ENCODE data around the gene TTC16. TPM values are rescaled to one million over a fixed set of nuclear protein-coding genes. Genes with fewer than 3 reads are reported as not detected.

Gene TTC16
- total and polyA plus RNA-seq, 2 donors (not counting 1 experiment from before 2014, with no cell fraction given): under 0.01 TPM; not detected in 1

DNA sequence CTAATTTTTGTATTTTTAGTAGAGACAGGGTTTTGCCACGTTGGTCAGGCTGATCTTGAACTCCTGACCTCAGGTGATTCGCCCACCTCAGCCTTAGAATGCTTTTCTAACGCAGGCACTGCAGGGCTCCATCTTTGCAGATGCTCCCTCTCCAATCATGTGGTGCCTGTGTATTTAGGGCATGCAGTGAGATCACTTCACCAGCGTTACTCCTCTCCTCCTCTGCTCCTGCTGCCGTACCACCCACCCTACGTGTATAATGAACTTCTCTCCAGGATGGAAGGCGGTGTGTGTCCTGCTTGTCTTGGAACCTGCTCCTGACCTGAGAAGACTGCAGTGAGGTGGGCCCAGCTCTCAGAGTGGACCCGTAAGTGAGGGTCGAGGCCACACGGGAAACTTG, 22.7 kb upstream of the TTC16 start:
- no peaks in the 10 kb centered on the region for H3K27me3 ChIP-seq (ENCODE audit: control insufficient read depth, insufficient read depth, low read length)
- no peaks in the 10 kb centered on the region for H3K9me3 ChIP-seq (ENCODE audit: control insufficient read depth, insufficient read depth, low read depth, low read length)
- peaks cover 9% of the 10 kb centered on the region for H3K36me3 ChIP-seq (ENCODE audit: control insufficient read depth, insufficient read depth, low read length)
- no peaks in the 10 kb centered on the region for H3K79me2 ChIP-seq (ENCODE audit: control insufficient read depth, insufficient read depth, low read length)
- no peak for DNase-seq (ENCODE audit: low read depth in 2 of 2)
- no peak overlapping the region for H3K27ac ChIP-seq (ENCODE audit: insufficient read depth, low read length)
- H3K9ac ChIP-seq (ENCODE audit: insufficient read depth, low read length): no peak overlapping the region
- H4K20me1 ChIP-seq (ENCODE audit: control insufficient read depth, extremely low read depth, insufficient read depth, low read length): no peaks in the 10 kb centered on the region
- no peaks in the 10 kb centered on the region for H3K4me1 ChIP-seq (ENCODE audit: control insufficient read depth, extremely low read depth, insufficient read depth, low read length)
- H3K4me2 ChIP-seq (ENCODE audit: extremely low read depth, insufficient read depth, low read length): no peak overlapping the region
- H3K4me3 ChIP-seq (replicated peaks in 1 of 4; ENCODE audit: control extremely low read depth in 1 of 4, insufficient read depth in 1 of 4, low read depth in 3 of 4, low read length in 4 of 4): no peak overlapping the region
- no peak overlapping the region for H2AFZ ChIP-seq (ENCODE audit: low read length)
- TF ChIP-seq CTCF (conservative IDR thresholded peaks at IDR 0.05 in 1 of 2, IDR thresholded peaks at IDR 0.05 in 1 of 2; ENCODE audit: low read depth in 1 of 2, low read length in 2 of 2) (no peak), EZH2 (IDR thresholded peaks at IDR 0.05; ENCODE audit: low read length, missing control alignments) (no peak)

GRCh38 chr9:127693697-127694096, 22.2 kb upstream of the TTC16 start:
- H2AFZ ChIP-seq (ENCODE audit: low read length): no peak overlapping the region
- no peaks in the 10 kb centered on the region for H3K9me3 ChIP-seq (ENCODE audit: control insufficient read depth, insufficient read depth, low read depth, low read length)
- no peak overlapping the region for H3K27ac ChIP-seq (ENCODE audit: insufficient read depth, low read length)
- no peaks in the 10 kb centered on the region for H3K27me3 ChIP-seq (ENCODE audit: control insufficient read depth, insufficient read depth, low read length)
- H3K79me2 ChIP-seq (ENCODE audit: control insufficient read depth, insufficient read depth, low read length): no peaks in the 10 kb centered on the region
- no peak overlapping the region for H3K9ac ChIP-seq (ENCODE audit: insufficient read depth, low read length)
- peaks cover 7% of the 10 kb centered on the region for H3K36me3 ChIP-seq (ENCODE audit: control insufficient read depth, insufficient read depth, low read length)
- no peak for DNase-seq (ENCODE audit: low read depth in 2 of 2)
- no peak overlapping the region for H3K4me2 ChIP-seq (ENCODE audit: extremely low read depth, insufficient read depth, low read length)
- TF ChIP-seq CTCF (conservative IDR thresholded peaks at IDR 0.05 in 1 of 2, IDR thresholded peaks at IDR 0.05 in 1 of 2; ENCODE audit: low read depth in 1 of 2, low read length in 2 of 2) (no peak), EZH2 (IDR thresholded peaks at IDR 0.05; ENCODE audit: low read length, missing control alignments) (no peak)
- H3K4me1 ChIP-seq (ENCODE audit: control insufficient read depth, extremely low read depth, insufficient read depth, low read length): no peaks in the 10 kb centered on the region
- no peak overlapping the region for H3K4me3 ChIP-seq (replicated peaks in 1 of 4; ENCODE audit: control extremely low read depth in 1 of 4, insufficient read depth in 1 of 4, low read depth in 3 of 4, low read length in 4 of 4)
- no peaks in the 10 kb centered on the region for H4K20me1 ChIP-seq (ENCODE audit: control insufficient read depth, extremely low read depth, insufficient read depth, low read length)

- Histone ChIP-seq H3K4me1 (ENCODE audit: control insufficient read depth, extremely low read depth, insufficient read depth, low read length) (no peaks in the 10 kb centered on the region), H3K9ac (ENCODE audit: insufficient read depth, low read length) (no peak overlapping the region), H3K9me3 (ENCODE audit: control insufficient read depth, insufficient read depth, low read depth, low read length) (no peaks in the 10 kb centered on the region), H3K27me3 (ENCODE audit: control insufficient read depth, insufficient read depth, low read length) (no peaks in the 10 kb centered on the region), H2AFZ (ENCODE audit: low read length) (no peak overlapping the region), H3K4me2 (ENCODE audit: extremely low read depth, insufficient read depth, low read length) (no peak overlapping the region), H3K4me3 (replicated peaks in 1 of 4; ENCODE audit: control extremely low read depth in 1 of 4, insufficient read depth in 1 of 4, low read depth in 3 of 4, low read length in 4 of 4) (no peak overlapping the region), H4K20me1 (ENCODE audit: control insufficient read depth, extremely low read depth, insufficient read depth, low read length) (no peaks in the 10 kb centered on the region), H3K27ac (ENCODE audit: insufficient read depth, low read length) (no peak overlapping the region), H3K79me2 (ENCODE audit: control insufficient read depth, insufficient read depth, low read length) (no peaks in the 10 kb centered on the region), H3K36me3 (ENCODE audit: control insufficient read depth, insufficient read depth, low read length) (peaks cover 4% of the 10 kb centered on the region)
- TF ChIP-seq CTCF (conservative IDR thresholded peaks at IDR 0.05 in 1 of 2, IDR thresholded peaks at IDR 0.05 in 1 of 2; ENCODE audit: low read depth in 1 of 2, low read length in 2 of 2) (no peak), EZH2 (IDR thresholded peaks at IDR 0.05; ENCODE audit: low read length, missing control alignments) (no peak)
- DNase-seq (ENCODE audit: low read depth in 2 of 2): peak in 1 of 2 donors; percentile 13
These were observed 20.8 kb upstream of the TTC16 start for GRCh38 chr9:127694890-127695720.

Data from fibroblast of lung (primary cell).